C4-2B (cell line): ENCODE measurements around the gene ADGRD2.

Experiments
- H3K27ac ChIP-seq: fragments of 450-650 bp; 2 replicates; pipeline ENCODE4 v1.5.1; 2017
- ZFX ChIP-seq: fragments of 450-650 bp; IDR thresholded peaks from 2 replicates; pipeline ENCODE4 v1.6.1; 2017
- TF ChIP-seq, protein P1 (sequence below): fragments of 450-650 bp; conservative IDR thresholded peaks from 2 replicates; pipeline ENCODE4 v1.5.1; 2017; ENCODE audit warnings: mild to moderate bottlenecking

ADGRD2 gene

DNA sequence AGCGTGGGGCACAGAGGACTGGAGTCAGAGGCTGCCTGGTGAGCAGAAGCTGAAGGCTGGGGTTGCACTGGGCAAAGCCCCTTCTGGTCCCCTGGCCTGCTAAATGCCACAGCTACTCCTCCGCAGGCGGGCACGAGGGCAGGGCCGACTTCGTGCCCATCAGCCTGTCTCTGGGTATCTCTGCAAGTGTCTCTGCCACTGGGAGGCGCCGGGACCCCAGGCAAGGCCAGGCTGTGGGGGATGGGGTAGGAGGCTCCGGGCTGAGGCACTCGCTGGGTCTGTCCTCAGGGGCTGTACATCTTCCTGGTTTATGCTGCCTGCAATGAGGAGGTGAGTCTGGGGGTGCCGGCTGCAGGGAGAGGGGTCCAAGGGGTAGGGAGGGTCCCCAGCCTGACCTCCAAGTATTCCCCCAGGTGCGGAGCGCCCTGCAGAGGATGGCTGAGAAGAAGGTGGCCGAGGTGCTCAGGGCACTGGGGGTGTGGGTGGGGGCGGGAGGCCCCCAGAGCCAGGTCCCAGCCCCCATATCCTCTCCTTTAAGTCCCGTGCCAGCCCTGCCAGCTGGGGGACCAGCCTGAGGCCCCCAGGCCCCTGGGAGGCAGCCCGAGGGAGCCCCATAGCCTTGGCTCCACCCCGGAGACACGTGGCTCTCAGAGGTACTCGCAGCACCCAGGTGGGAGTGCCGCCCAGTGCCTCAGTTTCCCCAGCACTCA, 25.1 kb downstream of the ADGRD2 start:
- TF ChIP-seq ZFX = no peak
- TF ChIP-seq, protein P1, sequence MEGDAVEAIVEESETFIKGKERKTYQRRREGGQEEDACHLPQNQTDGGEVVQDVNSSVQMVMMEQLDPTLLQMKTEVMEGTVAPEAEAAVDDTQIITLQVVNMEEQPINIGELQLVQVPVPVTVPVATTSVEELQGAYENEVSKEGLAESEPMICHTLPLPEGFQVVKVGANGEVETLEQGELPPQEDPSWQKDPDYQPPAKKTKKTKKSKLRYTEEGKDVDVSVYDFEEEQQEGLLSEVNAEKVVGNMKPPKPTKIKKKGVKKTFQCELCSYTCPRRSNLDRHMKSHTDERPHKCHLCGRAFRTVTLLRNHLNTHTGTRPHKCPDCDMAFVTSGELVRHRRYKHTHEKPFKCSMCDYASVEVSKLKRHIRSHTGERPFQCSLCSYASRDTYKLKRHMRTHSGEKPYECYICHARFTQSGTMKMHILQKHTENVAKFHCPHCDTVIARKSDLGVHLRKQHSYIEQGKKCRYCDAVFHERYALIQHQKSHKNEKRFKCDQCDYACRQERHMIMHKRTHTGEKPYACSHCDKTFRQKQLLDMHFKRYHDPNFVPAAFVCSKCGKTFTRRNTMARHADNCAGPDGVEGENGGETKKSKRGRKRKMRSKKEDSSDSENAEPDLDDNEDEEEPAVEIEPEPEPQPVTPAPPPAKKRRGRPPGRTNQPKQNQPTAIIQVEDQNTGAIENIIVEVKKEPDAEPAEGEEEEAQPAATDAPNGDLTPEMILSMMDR = no peak
- no peak overlapping the region for H3K27ac ChIP-seq

DNA sequence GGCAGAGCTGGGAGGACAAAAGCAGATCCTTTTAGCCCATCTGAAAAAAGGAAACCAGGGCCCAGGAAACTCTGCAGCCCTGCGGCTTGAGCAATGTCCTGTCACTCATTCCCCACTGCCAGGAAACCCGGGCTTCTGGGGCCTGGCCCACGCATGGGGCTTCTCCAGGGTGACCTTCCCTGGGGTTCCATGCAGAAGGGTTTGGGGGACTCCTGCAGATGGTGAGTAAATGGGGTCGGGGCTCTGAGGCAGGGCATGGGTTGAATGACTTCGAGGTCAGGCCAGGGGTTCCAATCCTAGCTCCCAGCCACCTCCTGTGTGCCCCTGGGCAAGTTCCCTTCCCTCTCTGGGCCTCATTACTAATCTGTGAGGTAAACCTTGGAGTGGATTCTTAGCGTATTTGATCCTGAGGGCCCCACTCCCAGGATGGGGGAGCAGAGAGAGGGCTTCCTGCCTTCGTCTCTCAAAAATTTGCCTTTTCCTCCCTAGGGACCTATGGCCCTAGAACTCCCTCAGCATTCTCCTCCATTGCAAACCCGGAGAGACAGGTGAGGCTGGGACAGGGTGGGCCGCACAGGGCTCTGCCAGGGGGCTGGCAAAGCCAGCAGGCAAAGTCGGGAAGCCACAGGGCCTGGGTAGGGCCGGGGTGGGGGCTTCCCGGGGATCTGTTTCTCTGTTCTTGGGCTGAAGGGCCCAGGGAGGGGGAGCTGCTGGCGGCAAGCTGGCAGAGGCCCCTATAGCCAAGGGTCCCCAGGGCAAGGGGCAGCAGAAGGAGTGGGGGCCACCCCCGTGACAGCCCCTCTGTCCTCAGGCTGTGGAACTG, 25.8 kb downstream of the ADGRD2 start:
- H3K27ac ChIP-seq = no peak overlapping the region
- TF ChIP-seq, protein P1 = no peak

DNA sequence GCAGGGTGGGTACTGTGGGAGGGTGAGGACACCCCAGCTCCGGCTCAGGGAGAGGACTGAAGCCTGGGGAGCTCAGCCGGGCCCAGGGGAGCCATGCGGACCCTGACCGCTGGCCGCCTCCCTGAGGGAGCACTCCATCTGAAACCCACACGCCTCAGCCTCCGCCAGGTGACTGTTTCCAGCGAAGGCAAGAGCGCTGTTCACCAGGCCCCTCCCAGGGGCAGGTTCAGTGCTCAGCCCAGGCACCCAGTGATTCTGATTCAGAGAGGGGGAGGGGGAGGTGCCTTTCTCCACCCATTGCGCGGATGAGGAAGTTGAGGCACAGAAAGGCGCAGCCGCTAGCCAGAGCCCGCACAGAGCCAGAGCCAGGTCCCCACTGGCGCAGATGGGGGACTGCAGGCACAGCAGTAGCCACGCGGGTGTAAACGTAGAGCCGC, 27.0 kb downstream of the ADGRD2 start:
- no peak overlapping the region for H3K27ac ChIP-seq

GRCh38 chr9:124477648-124478285, 27.5 kb downstream of the ADGRD2 start:
- H3K27ac ChIP-seq = no peak overlapping the region
- TF ChIP-seq, protein P1 = no peak
- no peak for TF ChIP-seq ZFX

More for the DNA sequence above, 27.0 kb downstream of the ADGRD2 start:
- no peak for TF ChIP-seq ZFX
- TF ChIP-seq, protein P1 = no peak

DNA sequence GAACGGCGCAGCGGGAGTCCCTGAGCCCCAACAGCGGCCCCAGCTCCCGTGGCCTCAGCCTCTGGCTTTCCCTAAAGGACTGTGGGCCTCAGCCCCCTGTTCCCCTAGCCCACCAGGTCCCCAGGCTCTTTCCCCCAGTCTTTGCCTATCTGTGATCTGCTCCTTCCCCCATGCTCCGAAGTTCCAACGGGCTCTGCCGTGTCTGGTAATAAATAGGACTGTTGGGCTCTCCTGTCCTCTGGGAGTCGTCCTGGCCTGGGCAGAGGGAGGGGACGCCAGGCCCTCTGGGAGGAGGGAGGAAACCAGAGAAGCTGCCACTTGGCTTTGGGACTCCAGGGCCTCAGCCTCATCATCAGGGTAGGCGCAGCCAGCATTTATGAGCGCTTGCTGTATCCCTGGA, 28.1 kb downstream of the ADGRD2 start:
- TF ChIP-seq, protein P1 = no peak
- TF ChIP-seq ZFX = no peak
- no peak overlapping the region for H3K27ac ChIP-seq

- H3K27ac ChIP-seq = no peak overlapping the region
- TF ChIP-seq ZFX = no peak
- TF ChIP-seq, protein P1 = no peak
Observed at GRCh38 chr9:124479371-124479770, 29.1 kb downstream of the ADGRD2 start.
